NCI-H1417 (cell line): Measurements from ENCODE around the gene OR10A5.
"Not testable (repeated sequence)": the region's sequence is repeated elsewhere in the genome, so short reads cannot be mapped to it uniquely, and the experiment has no call there.

ENCODE experiments used
- DNase-seq, 3 experiments: peaks; one replicate each; lab custom pipeline; 2025; lab: John Stamatoyannopoulos, UW

OR10A5 gene

DNA sequence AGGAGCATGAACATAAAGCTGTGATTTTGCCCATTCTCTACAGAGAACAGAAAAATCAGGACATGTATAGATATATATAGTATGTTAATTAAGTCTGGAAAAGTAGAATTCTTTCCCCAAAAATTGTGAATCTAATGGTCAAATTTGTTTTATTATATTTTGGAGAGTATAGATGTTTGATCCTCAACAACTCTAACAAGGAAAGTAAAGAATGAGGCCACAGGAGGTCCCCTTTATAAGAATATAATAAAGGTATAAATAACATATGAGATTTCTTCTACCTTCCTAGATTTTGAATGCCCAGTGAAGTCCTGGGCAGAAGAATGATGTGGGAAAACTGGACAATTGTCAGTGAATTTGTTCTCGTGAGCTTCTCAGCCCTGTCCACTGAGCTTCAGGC, 30.8 kb downstream of the OR10A5 start, which contains the start of gene OR10A4:
TSS of gene OR10A4 (plus strand) at position 301 of the 400 bp plus-strand sequence. CDS start at position 324, 23 bp downstream.
- DNase-seq, result no peak

DNA sequence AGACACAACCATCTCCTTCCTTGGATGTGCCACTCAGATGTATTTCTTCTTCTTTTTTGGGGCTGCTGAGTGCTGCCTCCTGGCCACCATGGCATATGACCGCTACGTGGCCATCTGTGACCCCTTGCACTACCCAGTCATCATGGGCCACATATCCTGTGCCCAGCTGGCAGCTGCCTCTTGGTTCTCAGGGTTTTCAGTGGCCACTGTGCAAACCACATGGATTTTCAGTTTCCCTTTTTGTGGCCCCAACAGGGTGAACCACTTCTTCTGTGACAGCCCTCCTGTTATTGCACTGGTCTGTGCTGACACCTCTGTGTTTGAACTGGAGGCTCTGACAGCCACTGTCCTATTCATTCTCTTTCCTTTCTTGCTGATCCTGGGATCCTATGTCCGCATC, 31.4 kb downstream of the OR10A5 start:
- DNase-seq, result no peak

DNA sequence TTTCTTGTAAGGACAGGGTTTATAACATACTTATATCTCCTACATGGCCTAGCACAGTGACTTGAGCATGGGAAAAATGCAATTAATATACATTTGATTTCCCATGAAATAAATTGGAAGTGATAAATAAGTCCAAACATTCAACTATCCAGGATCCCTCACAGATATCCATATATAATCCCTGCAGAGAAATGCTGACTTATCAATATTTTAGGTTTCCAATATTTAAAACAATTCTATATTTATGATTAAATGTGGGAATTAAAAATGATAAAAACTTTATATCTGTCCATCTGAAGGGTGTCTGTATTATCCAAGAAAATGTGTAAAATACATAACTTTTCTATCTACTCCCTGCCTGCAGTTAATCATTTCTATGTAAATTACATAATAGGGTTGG, 37.3 kb downstream of the OR10A5 start:
- DNase-seq, result no peak

DNA sequence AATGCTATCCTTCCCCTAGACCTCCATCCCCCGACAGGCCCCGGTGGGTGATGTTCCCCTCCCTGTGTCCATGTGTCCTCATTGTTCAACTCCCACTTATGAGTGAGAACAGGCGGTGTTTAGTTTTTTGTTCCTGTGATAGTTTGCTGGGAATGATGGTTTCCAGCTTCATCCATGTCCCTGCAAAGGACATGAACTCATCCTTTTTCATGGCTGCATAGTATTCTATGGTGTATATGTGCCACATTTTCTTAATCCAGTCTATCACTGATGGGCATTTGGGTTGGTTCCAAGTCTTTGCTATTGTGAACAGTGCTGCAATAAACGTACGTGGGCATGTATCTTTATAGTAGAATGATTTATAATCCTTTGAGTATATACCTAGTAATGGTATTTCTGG, 42.2 kb downstream of the OR10A5 start:
- DNase-seq, result not testable (repeated sequence)

DNA sequence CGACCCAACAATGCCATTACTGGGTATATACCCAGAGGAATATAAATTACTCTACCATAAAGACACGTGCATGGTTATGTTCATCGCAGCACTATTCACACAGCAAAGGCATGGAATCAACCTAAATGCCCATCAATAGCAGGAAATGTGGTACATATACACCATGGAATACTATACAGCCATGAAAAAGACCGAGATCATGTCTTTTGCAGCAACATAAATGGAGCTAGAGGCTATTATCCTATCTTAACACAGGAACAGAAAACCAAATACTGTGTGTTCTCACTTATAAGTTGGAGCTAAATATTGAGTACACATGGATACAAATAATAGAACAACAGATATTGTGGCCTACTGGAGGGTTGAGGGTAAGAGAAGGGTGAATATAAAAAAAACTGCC, 43.3 kb downstream of the OR10A5 start:
- DNase-seq, result no peak

DNA sequence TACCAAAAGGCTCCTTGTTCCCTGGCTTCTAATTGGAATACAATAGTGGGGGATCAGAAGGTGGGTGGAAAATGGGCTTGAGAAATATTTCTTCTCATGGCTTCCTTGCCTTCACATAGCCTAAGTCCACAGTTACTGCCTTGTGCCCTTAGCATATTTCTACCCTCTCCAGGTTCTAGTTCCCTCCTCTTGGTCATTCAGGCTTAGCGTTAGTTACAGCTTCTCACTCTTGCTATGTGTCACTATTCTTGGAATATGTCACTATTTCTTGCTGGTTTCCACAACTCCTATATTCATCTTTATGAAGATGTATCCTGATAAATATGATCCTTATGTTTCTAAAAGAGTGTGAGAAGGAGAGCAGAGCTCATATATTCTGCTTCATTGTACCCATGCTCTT, 44.4 kb downstream of the OR10A5 start:
- no peak for DNase-seq

DNA sequence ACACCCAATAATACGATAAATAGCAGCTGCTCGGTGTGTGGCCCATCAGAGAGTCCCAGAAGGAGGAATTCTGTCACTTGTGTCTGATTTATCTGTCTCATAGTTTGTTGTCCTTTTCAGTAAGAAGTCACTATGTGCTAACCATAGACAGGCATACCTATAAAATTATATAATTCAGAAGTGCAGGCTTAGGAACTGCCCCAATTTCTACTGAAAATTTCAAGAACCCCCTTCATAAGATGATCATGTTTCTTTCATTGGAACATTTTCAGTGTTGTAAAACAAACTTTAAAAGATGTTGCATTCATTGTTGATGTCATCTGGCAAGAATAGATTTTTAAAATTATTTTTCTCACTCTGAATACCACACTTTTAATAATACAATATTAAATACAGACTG, 46.9 kb downstream of the OR10A5 start, which contains the start of gene OR2D2:
TSS of gene OR2D2 (minus strand) at position 101 of the 400 bp plus-strand sequence. CDS start at position 101, 0 bp downstream.
- DNase-seq, result no peak

DNA sequence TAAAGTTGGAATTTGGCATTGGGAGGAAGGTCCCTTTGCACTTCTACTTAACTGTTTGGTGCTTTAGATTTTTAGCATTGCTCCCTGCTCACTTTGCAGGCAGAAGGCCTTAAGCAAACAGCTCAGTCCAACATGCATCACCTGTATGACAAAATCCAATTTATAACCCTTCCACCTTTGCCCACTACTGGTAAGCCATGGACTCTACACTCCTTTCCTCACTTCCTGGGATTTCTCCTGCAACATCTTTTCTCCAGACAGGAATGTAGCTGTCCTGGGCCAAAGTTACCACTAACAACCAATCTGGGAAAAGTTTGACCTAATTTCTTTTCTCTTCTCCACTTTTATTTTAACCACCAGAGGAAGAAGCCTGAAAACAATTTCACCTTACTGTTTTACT, 48.6 kb downstream of the OR10A5 start:
- no peak for DNase-seq

DNA sequence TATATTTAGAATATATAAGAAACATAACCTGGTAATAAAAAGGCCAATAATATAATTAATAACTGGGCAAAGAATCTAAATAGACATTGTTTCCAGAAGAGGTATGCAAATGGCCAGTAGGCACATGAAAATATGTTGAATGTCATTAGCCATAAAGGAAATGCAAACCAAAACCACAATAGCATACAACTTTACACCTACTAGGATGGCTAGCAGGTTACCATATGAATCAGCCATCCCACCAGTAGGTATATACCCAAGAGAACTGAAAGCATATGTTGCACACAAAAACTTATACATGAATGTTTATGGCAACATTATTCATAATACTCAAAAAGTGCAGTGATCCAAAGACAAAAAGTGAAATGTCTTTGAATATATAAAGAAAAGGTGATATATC, 49.5 kb downstream of the OR10A5 start:
- no peak for DNase-seq
